AG09309 (cell line): ENCODE results near the gene YY1.

Source experiments
- DNase-seq: peaks from one replicate; pipeline ENCODE4 v3.0.0-alpha.2; 2010; ENCODE audit warnings: low read depth
- H3K4me3 ChIP-seq: 2 replicates; pipeline ENCODE4 v1.5.1; 2011; ENCODE audit warnings: mild to moderate bottlenecking, low read depth, low read length, moderate library complexity; ENCODE audit not compliant: control insufficient read depth
- CTCF ChIP-seq: IDR thresholded peaks from 2 replicates; pipeline ENCODE4 v1.5.1; 2011; ENCODE audit warnings: mild to moderate bottlenecking, low read depth, low read length, inconsistent platforms; ENCODE audit not compliant: insufficient read depth, control insufficient read depth; ENCODE audit errors: missing control alignments

YY1 gene

GRCh38 chr14:100262545-100262944 is 23.6 kb downstream of the YY1 start:
- H3K4me3 ChIP-seq: no peak overlapping the region
- no peak for DNase-seq
- no peak for TF ChIP-seq CTCF

GRCh38 chr14:100263141-100263540 is 24.2 kb downstream of the YY1 start:
- no peak for DNase-seq
- TF ChIP-seq CTCF: no peak
- H3K4me3 ChIP-seq: no peak overlapping the region

GRCh38 chr14:100267990-100268389 is 29.0 kb downstream of the YY1 start:
- DNase-seq: no peak
- TF ChIP-seq CTCF: no peak
- H3K4me3 ChIP-seq: no peak overlapping the region

- no peak overlapping the region for H3K4me3 ChIP-seq
- no peak for TF ChIP-seq CTCF
- DNase-seq: no peak
Measured at GRCh38 chr14:100268591-100269207, 29.8 kb downstream of the YY1 start.

GRCh38 chr14:100271247-100271939 is 32.4 kb downstream of the YY1 start:
- TF ChIP-seq CTCF: peak; percentile 30
- DNase-seq: no peak
- H3K4me3 ChIP-seq: no peak overlapping the region

GRCh38 chr14:100274250-100274649 is 35.3 kb downstream of the YY1 start:
- TF ChIP-seq CTCF: no peak
- no peak overlapping the region for H3K4me3 ChIP-seq
- DNase-seq: no peak
